Heart right ventricle (tissue), 16 donors: Measurements from ENCODE around the gene PCDHGA1. TPM values are rescaled to one million over a fixed set of nuclear protein-coding genes. Genes with fewer than 3 reads are reported as not detected.

Source experiments
- ATAC-seq, 8 donors: fragments of 200-7000 bp; cut with Tn5 transposase; one replicate each; pipeline ENCODE4 v1.9.1; 2020; ENCODE audit warnings: mild to moderate bottlenecking in 8 of 8, moderate library complexity in 8 of 8, moderate number of reproducible peaks in 1 of 8
- DNase-seq, 2 donors: peaks; one replicate each; pipeline ENCODE4 v3.0.0-alpha.2; 2020
- H3K27ac ChIP-seq, 10 donors: fragments of 200-600 bp; sonication (generic) in 2 of 10; one replicate each; pipeline versions ENCODE4 v1.5.0 to v1.8.0; 2020 to 2022; ENCODE audit warnings: mild to moderate bottlenecking in 3 of 10
- H3K27me3 ChIP-seq, 7 donors: fragments of 200-600 bp; one replicate each; pipeline ENCODE4 v1.8.0; 2021 to 2022; ENCODE audit warnings: mild to moderate bottlenecking in 2 of 7
- H3K36me3 ChIP-seq, 9 donors: fragments of 200-600 bp; sonication (generic) in 1 of 9; one replicate each; pipeline versions ENCODE4 v1.5.0 to v1.8.0; 2020 to 2022; ENCODE audit warnings: mild to moderate bottlenecking in 2 of 9
- H3K4me1 ChIP-seq, 9 donors: fragments of 200-600 bp; sonication (generic) in 1 of 9; one replicate each; pipeline versions ENCODE4 v1.5.0 to v1.8.0; 2020 to 2022; ENCODE audit warnings: mild to moderate bottlenecking in 4 of 9
- H3K4me3 ChIP-seq, 10 donors: fragments of 200-600 bp; sonication (generic) in 2 of 10; one replicate each; pipeline versions ENCODE4 v1.5.0 to v1.8.0; 2020 to 2022; ENCODE audit warnings: mild to moderate bottlenecking in 7 of 10, moderate library complexity in 2 of 10
- H3K9me3 ChIP-seq, 11 donors: fragments of 200-600 bp in 10 of 11; sonication (generic) in 2 of 11; one replicate each; pipeline versions ENCODE4 v1.5.0 to v1.8.0; 2013 to 2022; ENCODE audit warnings: mild to moderate bottlenecking in 2 of 11, control low read depth in 1 of 11, moderate library complexity in 1 of 11
- CTCF ChIP-seq, 9 donors: fragments of 200-600 bp; sonication (generic) in 2 of 9; IDR thresholded peaks; one replicate each; pipeline versions ENCODE4 v1.5.0 to v1.8.0; 2021 to 2022; ENCODE audit warnings: antibody characterized with exemption in 9 of 9, mild to moderate bottlenecking in 5 of 9, moderate library complexity in 1 of 9
- WGBS, 2 donors: extraction: QIAGEN DNeasy Blood & Tissue Kit; methylation state at CpG; one replicate each; pipeline ENCODE4 v1.1.7; 2013; ENCODE audit warnings: inconsistent platforms in 1 of 2; 5-methylcytosine and 5-hydroxymethylcytosine counted together
- intact Hi-C, 10 donors: fragments of 100-400 bp; cut with DNase I; formaldehyde crosslinking; loops; one replicate each; pipeline versions ENCODE4 v1.11.1 to v1.14.2; 2022
- polyA plus RNA-seq, 2 donors: library from polyadenylated mRNA; stranded (reverse); fragments of 200-250 nt; gene quantifications; one replicate each; pipeline ENCODE4 v1.2.3, GENCODE V29; 2013
- total RNA-seq, 10 donors: library from RNA; stranded (reverse); fragmentation: NEBNext Ultra II Directional in 3 of 10; extraction: Animal tissue kit (Norgen Biotek cat#: 25700) in 3 of 10; gene quantifications; one replicate each; pipeline versions ENCODE4 v1.2.1 to v1.2.4, GENCODE V29; 2021 to 2023
- donor health status: Arrhythmogenic right ventricular cardiomyopathy.
- donor health status: ischemic (EF 13 %, LVEDD 7.1; RV severe dilation, severe dysfunction).
- donor health status: healthy with polysubstance abuse.
- donor health status: DM: no; HTN: yes; CAD: no.
- donor health status: DM: no; HTN: no; CAD: no.
- donor health status: ischemic (EF 25% LVEDD 6.9; RV normal size, moderate dysfunction).
- donor health status: ischemic (EF 25% LVEDD 5.7; RV mildly dilated, moderate dysfunction).
- donor health status: healthy.
- donor health status: DM: yes; HTN: yes; CAD: no.
- donor health status: Ischemic cardiomyopathy.
- donor health status: ischemic (EF 35%, LVEDD 5.7; RV mildly dilated, moderate dysfunction).
- donor health status: nonischemic (EF 11% LVEDD 7.7; RV severe dilation, severe dysfunction).
- donor health status: DM: yes; HTN: yes; CAD: no.
- donor health status: PGD.
- donor health status: ischemic (EF 29% LVEDD 5.4; RV normal size, mild dysfunction).
- donor health status: nonischemic (EF 23%, LVEDD 6.1; RV moderate dilation, normal function).

The PCDHGA1 gene
- total and polyA plus RNA-seq, 12 donors = 0.57 to 5.0 (median 2.6) TPM

- Histone ChIP-seq H3K36me3 (peaks cover 0 to 75% (median 0%) of the 10 kb centered on the region in 9 donors), H3K4me1 (peaks cover 0 to 15% (median 0%) of the 10 kb centered on the region in 9 donors), H3K27me3 (peaks cover 0 to 95% (median 0%) of the 10 kb centered on the region in 7 donors), H3K27ac (no peak overlapping the region), H3K4me3 (no peak overlapping the region), H3K9me3 (peaks cover 0 to 100% (median 48%) of the 10 kb centered on the region in 11 donors)
- 30 to 34% methylated on average over 64 of the region's 64 CpGs for WGBS, 2 donors
- ATAC-seq (peak in 1 of 8 donors; percentile 29), DNase-seq (no peak)
- intact Hi-C loops = loop anchor here in 4 of 10 donors (5.0 to 10.0 kb wide), 6 partner anchors 55 to 195 kb away; partner anchors contain the start of genes PCDHB13 (in 1 of the 4), PCDHGA4 (in 1 of the 4), PCDHGB1 (in 1 of the 4) and PCDHGB2 (in 1 of the 4)
- TF ChIP-seq CTCF (IDR thresholded peaks at IDR 0.05) = no peak
Measured at GRCh38 chr5:141409598-141410306, 79.4 kb downstream of the PCDHGA1 start.

GRCh38 chr5:141411575-141411974, 81.3 kb downstream of the PCDHGA1 start:
- peaks cover 0 to 100% (median 54%) of the 10 kb centered on the region in 11 donors for H3K9me3 ChIP-seq
- no peak overlapping the region for H3K27ac ChIP-seq
- ATAC-seq (no peak), DNase-seq (no peak)
- no peak for TF ChIP-seq CTCF (IDR thresholded peaks at IDR 0.05)
- intact Hi-C loops = loop anchor here in 4 of 10 donors (5.0 to 10.0 kb wide), 4 partner anchors 113 to 197 kb away; partner anchors contain the start of gene PCDHB13 (in 1 of the 4)
- 74 to 75% methylated on average over 3 of the region's 3 CpGs for WGBS, 2 donors
- H3K27me3 ChIP-seq = peaks cover 0 to 96% (median 0%) of the 10 kb centered on the region in 7 donors
- H3K4me3 ChIP-seq = no peak overlapping the region
- peaks cover 0 to 15% (median 0%) of the 10 kb centered on the region in 9 donors for H3K4me1 ChIP-seq
- H3K36me3 ChIP-seq = peaks cover 0 to 66% (median 0%) of the 10 kb centered on the region in 9 donors

GRCh38 chr5:141412854-141413539, 82.7 kb downstream of the PCDHGA1 start, which contains the start of gene PCDHGA10:
Gene PCDHGA10 (plus strand): TSS chr5:141412987. CDS start chr5:141413176, 189 bp downstream.
- Histone ChIP-seq H3K4me3 (peak within 1 kb of the TSS in 9 of 10 donors; percentile 5 to 48 (median 34)), H3K9me3 (peaks cover 0 to 100% (median 46%) of the 10 kb centered on the region in 11 donors), H3K36me3 (peaks cover 0 to 62% (median 0%) of the 10 kb centered on the region in 9 donors), H3K27me3 (peaks cover 0 to 96% (median 0%) of the 10 kb centered on the region in 7 donors), H3K4me1 (peaks cover 0 to 19% (median 0%) of the 10 kb centered on the region in 9 donors), H3K27ac (peak within 1 kb of the TSS in 4 of 10 donors; percentile 1 to 24 (median 8))
- DNase-seq = no peak
- intact Hi-C loops = loop anchor here in 4 of 10 donors (5.0 to 10.0 kb wide), 4 partner anchors 112 to 198 kb away; partner anchors contain the start of gene PCDHB13 (in 1 of the 4)
- TF ChIP-seq CTCF (IDR thresholded peaks at IDR 0.05) = peak; percentile 18 to 59 (median 52)
- WGBS, 2 donors = 27 to 36% methylated on average over 31 of the region's 31 CpGs
- ATAC-seq = peak in 6 of 8 donors; percentile 55 to 65 (median 60)
